Panc1 (cell line): ENCODE measurements around the gene EHD3. TPM values are rescaled to one million over a fixed set of nuclear protein-coding genes. Genes with fewer than 3 reads are reported as not detected.
A peak's percentile ranks its signal among the peaks of the same experiment; 100 is the strongest.

Experiments used
- ATAC-seq: fragments of 200-7000 bp; cut with Tn5 transposase; 2 replicates; pipeline ENCODE4 v1.9.1; 2020; ENCODE audit warnings: mild to moderate bottlenecking, moderate library complexity
- BruUV-seq: library from RNA; stranded (reverse); fragments of 400-500 nt; replicated peaks from 2 replicates; lab custom pipeline; 2021; lab: Mats Ljungman, UMichigan
- CTCF ChIA-PET: fragments of 300-600 bp; sonication (Branson Sonifier 250); formaldehyde crosslinking; loops from one replicate; lab custom pipeline; 2022; ENCODE audit warnings: antibody characterized with exemption; lab: Charles Lee
- POLR2A ChIA-PET: fragments of 300-600 bp; sonication (Branson Sonifier 250); formaldehyde crosslinking; loops from one replicate; lab custom pipeline; 2022; ENCODE audit warnings: antibody characterized with exemption; lab: Charles Lee
- DNase-seq: peaks from one replicate; pipeline ENCODE4 v3.0.0-alpha.2; 2010; ENCODE audit warnings: low read depth, low spot score
- H3K27ac ChIP-seq: 2 replicates; pipeline ENCODE4 v1.5.1; 2011; ENCODE audit warnings: mild to moderate bottlenecking, low read length, inconsistent platforms
- H3K27me3 ChIP-seq: fragments of 200-500 bp; sonication (Bioruptor generic); 2 replicates; pipeline ENCODE4 v1.6.0; 2014; ENCODE audit warnings: low read length, inconsistent platforms; ENCODE audit not compliant: control insufficient read depth, insufficient read depth
- H3K36me3 ChIP-seq: fragments of 200-500 bp; sonication (Bioruptor generic); 2 replicates; pipeline ENCODE4 v1.5.1; 2014; ENCODE audit warnings: inconsistent platforms, mild to moderate bottlenecking, low read length, moderate library complexity; ENCODE audit not compliant: control insufficient read depth, insufficient read depth
- H3K4me1 ChIP-seq: 2 replicates; pipeline ENCODE4 v1.5.1; 2011; ENCODE audit warnings: inconsistent platforms, mild to moderate bottlenecking, low read length, moderate library complexity; ENCODE audit not compliant: control insufficient read depth, insufficient read depth
- H3K4me3 ChIP-seq, 2 experiments: 2 replicates each; pipeline ENCODE4 v1.5.1; 2011 to 2012; ENCODE audit warnings: low read depth in 2 of 2, low read length in 2 of 2, mild to moderate bottlenecking in 2 of 2, inconsistent platforms in 1 of 2, moderate library complexity in 1 of 2
- H3K9me3 ChIP-seq: fragments of 200-500 bp; sonication (Bioruptor generic); 2 replicates; pipeline ENCODE4 v1.5.1; 2014; ENCODE audit warnings: low read depth, mild to moderate bottlenecking, inconsistent platforms, low read length, moderate library complexity; ENCODE audit not compliant: control insufficient read depth, insufficient read depth
- CTCF ChIP-seq: fragments of 450-650 bp; IDR thresholded peaks from 2 replicates; pipeline ENCODE4 v1.5.1; 2017; ENCODE audit warnings: mild to moderate bottlenecking
- POLR2AphosphoS5 ChIP-seq: IDR thresholded peaks from 2 replicates; pipeline ENCODE4 v1.6.1; 2012; ENCODE audit warnings: mild to moderate bottlenecking, low read depth, low read length, moderate library complexity
- REST ChIP-seq, 2 experiments: IDR thresholded peaks; 2 replicates each; pipeline ENCODE4 v1.6.1; 2011 to 2012; ENCODE audit warnings: low read depth in 2 of 2, control low read depth in 1 of 2, low read length in 1 of 2, mild to moderate bottlenecking in 1 of 2, moderate library complexity in 1 of 2; ENCODE audit not compliant: insufficient read depth in 1 of 2
- SIN3A ChIP-seq: IDR thresholded peaks from 2 replicates; pipeline ENCODE4 v1.6.1; 2012; ENCODE audit warnings: low read depth, mild to moderate bottlenecking, low read length, moderate library complexity, borderline replicate concordance; ENCODE audit not compliant: insufficient read depth
- TCF7L2 ChIP-seq: IDR thresholded peaks from 2 replicates; pipeline ENCODE4 v1.6.1; 2011; ENCODE audit warnings: mild to moderate bottlenecking, low read depth, low read length, inconsistent platforms
- in situ Hi-C: cut with HindIII; loops from 2 replicates; pipeline ENCODE4 v1.10.0; 2016; ENCODE audit warnings: low sequenced_read_pairs, low pct_unique_long_range_greater_than_20kb
- intact Hi-C: fragments of 100-400 bp; cut with micrococcal nuclease; formaldehyde crosslinking; loops from one replicate; pipeline ENCODE4 v1.10.0; 2022; ENCODE audit not compliant: unreplicated experiment
- total RNA-seq: library from RNA; stranded (reverse); gene quantifications from one replicate; pipeline ENCODE4 v1.2.1, GENCODE V29; 2021; ENCODE audit not compliant: unreplicated experiment

EHD3 gene
- total RNA-seq, 1 experiment from 2014 or later, result 2.6 TPM

GRCh38 chr2:31233231-31233630 lies 721 bp upstream of the EHD3 start:
- intact Hi-C loops, result loop anchor here (10.0 kb wide), 1 partner anchor 292 kb away; no protein-coding TSS in a partner anchor
- peak overlapping the region in 1 of 2 experiments; percentile 65; a peak in 1 of 4 replicates for H3K4me3 ChIP-seq

More at GRCh38 chr2:31233231-31233630, 721 bp upstream of the EHD3 start:
- ChIA-PET CTCF (interaction anchor here (0.7 kb wide), 1 partner anchor 1069 kb away, joined by 4 read pairs; no protein-coding TSS in a partner anchor), POLR2A (interaction anchor here (0.5 kb wide), 1 partner anchor 17 kb away, joined by 5 read pairs; no protein-coding TSS in a partner anchor)
- Histone ChIP-seq H3K4me1 (no peaks in the 10 kb centered on the region), H3K9me3 (no peaks in the 10 kb centered on the region), H3K27ac (no peak overlapping the region), H3K36me3 (no peaks in the 10 kb centered on the region), H3K27me3 (peaks cover 14% of the 10 kb centered on the region)
- TF ChIP-seq POLR2AphosphoS5 (no peak), CTCF (no peak), TCF7L2 (no peak), SIN3A (no peak), REST (IDR thresholded peaks at IDR 0.05; ENCODE audit: insufficient read depth in 1 of 2, low read depth in 2 of 2, low read length in 1 of 2) (no peak)
- no TSS peak for BruUV-seq
- ATAC-seq, result no peak
- DNase-seq, result no peak
- in situ Hi-C loops, result no loop called here
